ENCODE results near the gene PIGN. TPM values are rescaled to one million over a fixed set of nuclear protein-coding genes. Genes with fewer than 3 reads are reported as not detected.

The PIGN gene
- total and polyA plus RNA-seq, 4 donors = 10.9 to 47.0 (median 19.4) TPM

- WGBS (ENCODE audit: insufficient coverage) = 89% methylated on average over 2 of the region's 5 CpGs
- no peaks in the 10 kb centered on the region for H3K4me1 ChIP-seq (ENCODE audit: control insufficient read depth, insufficient read depth, low read length)
These were observed 156.5 kb downstream of the PIGN start for GRCh38 chr18:62030091-62030985.

GRCh38 chr18:62028715-62029114 is 158.1 kb downstream of the PIGN start:
- DNase-seq (ENCODE audit: low read depth in 4 of 6, low spot score in 6 of 6) = no peak
- H3K4me1 ChIP-seq (ENCODE audit: control insufficient read depth, insufficient read depth, low read length) = no peaks in the 10 kb centered on the region
- H3K27me3 ChIP-seq (ENCODE audit: control insufficient read depth, insufficient read depth, low read length) = no peaks in the 10 kb centered on the region
- H3K36me3 ChIP-seq (ENCODE audit: control insufficient read depth, insufficient read depth, low read length) = no peaks in the 10 kb centered on the region
- H3K9me3 ChIP-seq (ENCODE audit: control insufficient read depth, insufficient read depth, low read length) = no peaks in the 10 kb centered on the region
- 86% methylated on average over 1 of the region's 2 CpGs for WGBS (ENCODE audit: insufficient coverage)
- no peak overlapping the region for H3K4me3 ChIP-seq (ENCODE audit: low read depth, low read length)
- H3K27ac ChIP-seq (ENCODE audit: low read depth, low read length) = no peak overlapping the region

More at GRCh38 chr18:62030091-62030985, 156.5 kb downstream of the PIGN start:
- Histone ChIP-seq H3K27ac (ENCODE audit: low read depth, low read length) (no peak overlapping the region), H3K36me3 (ENCODE audit: control insufficient read depth, insufficient read depth, low read length) (no peaks in the 10 kb centered on the region), H3K27me3 (ENCODE audit: control insufficient read depth, insufficient read depth, low read length) (no peaks in the 10 kb centered on the region), H3K9me3 (ENCODE audit: control insufficient read depth, insufficient read depth, low read length) (no peaks in the 10 kb centered on the region), H3K4me3 (ENCODE audit: low read depth, low read length) (no peak overlapping the region)
- DNase-seq (ENCODE audit: low read depth in 4 of 6, low spot score in 6 of 6) = no peak

DNA sequence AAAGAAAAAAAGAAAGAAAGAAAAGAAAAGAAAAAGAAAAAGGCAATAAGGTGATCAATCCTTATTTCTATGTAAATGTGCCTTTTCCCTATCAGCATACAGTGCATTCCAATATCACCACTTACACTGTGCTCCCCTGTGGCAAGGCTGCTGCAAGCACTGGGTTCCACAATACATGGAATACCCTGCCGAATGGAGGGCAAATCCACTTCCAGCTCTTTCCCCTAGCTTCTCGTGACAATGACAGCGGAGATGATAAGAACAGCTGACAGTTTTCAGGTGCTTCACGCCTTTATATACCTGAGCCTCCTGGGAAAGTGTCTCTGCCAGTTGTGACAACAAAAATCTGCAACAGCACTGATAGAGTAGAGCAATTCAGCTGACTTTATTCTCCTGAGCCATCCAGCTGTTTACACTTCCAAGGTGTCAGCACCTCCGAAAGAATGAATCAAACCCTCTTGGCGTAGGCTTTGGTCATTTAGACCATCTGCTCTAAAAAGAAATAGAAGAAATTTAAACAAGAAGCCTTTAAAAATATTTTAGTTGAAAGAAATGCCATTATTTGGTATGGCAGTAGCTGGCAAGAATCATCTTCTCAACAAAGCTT is 158.8 kb downstream of the PIGN start:
- DNase-seq (ENCODE audit: low read depth in 4 of 6, low spot score in 6 of 6) = peak in 1 of 6 donors; percentile 25
- no peaks in the 10 kb centered on the region for H3K4me1 ChIP-seq (ENCODE audit: control insufficient read depth, insufficient read depth, low read length)
- H3K27me3 ChIP-seq (ENCODE audit: control insufficient read depth, insufficient read depth, low read length) = no peaks in the 10 kb centered on the region
- H3K4me3 ChIP-seq (ENCODE audit: low read depth, low read length) = no peak overlapping the region
- H3K36me3 ChIP-seq (ENCODE audit: control insufficient read depth, insufficient read depth, low read length) = no peaks in the 10 kb centered on the region
- WGBS (ENCODE audit: insufficient coverage) = 87% methylated on average over 3 of the region's 6 CpGs
- H3K27ac ChIP-seq (ENCODE audit: low read depth, low read length) = no peak overlapping the region
- H3K9me3 ChIP-seq (ENCODE audit: control insufficient read depth, insufficient read depth, low read length) = no peaks in the 10 kb centered on the region

- Histone ChIP-seq H3K4me1 (ENCODE audit: control insufficient read depth, insufficient read depth, low read length) (no peaks in the 10 kb centered on the region), H3K9me3 (ENCODE audit: control insufficient read depth, insufficient read depth, low read length) (no peaks in the 10 kb centered on the region), H3K27me3 (ENCODE audit: control insufficient read depth, insufficient read depth, low read length) (no peaks in the 10 kb centered on the region), H3K4me3 (ENCODE audit: low read depth, low read length) (no peak overlapping the region), H3K27ac (ENCODE audit: low read depth, low read length) (no peak overlapping the region), H3K36me3 (ENCODE audit: control insufficient read depth, insufficient read depth, low read length) (no peaks in the 10 kb centered on the region)
- DNase-seq (ENCODE audit: low read depth in 4 of 6, low spot score in 6 of 6) = no peak
- WGBS (ENCODE audit: insufficient coverage) = no CpG with 5 or more reads among the region's 6 CpGs
These were observed 160.3 kb downstream of the PIGN start for GRCh38 chr18:62026586-62026985.

DNA sequence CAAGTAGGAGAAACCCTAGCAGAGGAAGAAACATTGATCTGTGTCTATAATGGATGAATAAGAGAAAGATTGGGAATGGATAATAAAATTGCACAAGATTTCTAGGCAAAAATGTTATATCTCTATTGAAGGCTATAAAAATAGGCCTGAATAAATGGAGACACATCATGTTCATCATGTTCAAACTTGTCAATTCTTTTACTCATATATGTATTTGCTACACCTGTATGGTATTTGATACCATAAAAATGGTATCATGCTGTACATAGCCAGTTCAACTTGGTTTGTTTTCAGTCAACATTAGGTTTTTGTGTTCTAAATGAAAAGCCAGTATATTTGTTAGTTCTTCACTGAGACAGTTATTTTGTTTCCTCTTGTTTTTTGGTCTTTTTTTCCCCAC is 161.9 kb downstream of the PIGN start:
- Histone ChIP-seq H3K4me1 (ENCODE audit: control insufficient read depth, insufficient read depth, low read length) (no peaks in the 10 kb centered on the region), H3K27me3 (ENCODE audit: control insufficient read depth, insufficient read depth, low read length) (no peaks in the 10 kb centered on the region), H3K36me3 (ENCODE audit: control insufficient read depth, insufficient read depth, low read length) (no peaks in the 10 kb centered on the region), H3K9me3 (ENCODE audit: control insufficient read depth, insufficient read depth, low read length) (no peaks in the 10 kb centered on the region), H3K27ac (ENCODE audit: low read depth, low read length) (no peak overlapping the region), H3K4me3 (ENCODE audit: low read depth, low read length) (no peak overlapping the region)
- no peak for DNase-seq (ENCODE audit: low read depth in 4 of 6, low spot score in 6 of 6)

GRCh38 chr18:62023536-62023935 is 163.3 kb downstream of the PIGN start:
- Histone ChIP-seq H3K4me1 (ENCODE audit: control insufficient read depth, insufficient read depth, low read length) (no peaks in the 10 kb centered on the region), H3K27ac (ENCODE audit: low read depth, low read length) (no peak overlapping the region), H3K9me3 (ENCODE audit: control insufficient read depth, insufficient read depth, low read length) (no peaks in the 10 kb centered on the region), H3K27me3 (ENCODE audit: control insufficient read depth, insufficient read depth, low read length) (no peaks in the 10 kb centered on the region), H3K4me3 (ENCODE audit: low read depth, low read length) (no peak overlapping the region), H3K36me3 (ENCODE audit: control insufficient read depth, insufficient read depth, low read length) (no peaks in the 10 kb centered on the region)
- 60% methylated on average over 1 of the region's 1 CpG for WGBS (ENCODE audit: insufficient coverage)
- DNase-seq (ENCODE audit: low read depth in 4 of 6, low spot score in 6 of 6) = no peak

- 100% methylated on average over 1 of the region's 2 CpGs for WGBS (ENCODE audit: insufficient coverage)
- Histone ChIP-seq H3K4me3 (ENCODE audit: low read depth, low read length) (no peak overlapping the region), H3K27ac (ENCODE audit: low read depth, low read length) (no peak overlapping the region)
These were observed 168.2 kb downstream of the PIGN start for GRCh38 chr18:62018759-62019041.

GRCh38 chr18:62018034-62018758 is 168.7 kb downstream of the PIGN start:
- Histone ChIP-seq H3K4me3 (ENCODE audit: low read depth, low read length) (no peak overlapping the region), H3K4me1 (ENCODE audit: control insufficient read depth, insufficient read depth, low read length) (no peaks in the 10 kb centered on the region), H3K27me3 (ENCODE audit: control insufficient read depth, insufficient read depth, low read length) (no peaks in the 10 kb centered on the region), H3K27ac (ENCODE audit: low read depth, low read length) (peak overlapping the region; percentile 26), H3K9me3 (ENCODE audit: control insufficient read depth, insufficient read depth, low read length) (no peaks in the 10 kb centered on the region), H3K36me3 (ENCODE audit: control insufficient read depth, insufficient read depth, low read length) (no peaks in the 10 kb centered on the region)
- 79% methylated on average over 5 of the region's 9 CpGs for WGBS (ENCODE audit: insufficient coverage)
- DNase-seq (ENCODE audit: low read depth in 4 of 6, low spot score in 6 of 6) = peak in 2 of 6 donors; percentile 18 to 53

More at GRCh38 chr18:62018759-62019041, 168.2 kb downstream of the PIGN start:
- no peaks in the 10 kb centered on the region for H3K27me3 ChIP-seq (ENCODE audit: control insufficient read depth, insufficient read depth, low read length)
- no peaks in the 10 kb centered on the region for H3K9me3 ChIP-seq (ENCODE audit: control insufficient read depth, insufficient read depth, low read length)
- no peak for DNase-seq (ENCODE audit: low read depth in 4 of 6, low spot score in 6 of 6)
- H3K4me1 ChIP-seq (ENCODE audit: control insufficient read depth, insufficient read depth, low read length) = no peaks in the 10 kb centered on the region
- no peaks in the 10 kb centered on the region for H3K36me3 ChIP-seq (ENCODE audit: control insufficient read depth, insufficient read depth, low read length)

- Histone ChIP-seq H3K9me3 (ENCODE audit: control insufficient read depth, insufficient read depth, low read length) (no peaks in the 10 kb centered on the region), H3K27ac (ENCODE audit: low read depth, low read length) (peak overlapping the region; percentile 20), H3K27me3 (ENCODE audit: control insufficient read depth, insufficient read depth, low read length) (no peaks in the 10 kb centered on the region), H3K36me3 (ENCODE audit: control insufficient read depth, insufficient read depth, low read length) (no peaks in the 10 kb centered on the region), H3K4me3 (ENCODE audit: low read depth, low read length) (no peak overlapping the region), H3K4me1 (ENCODE audit: control insufficient read depth, insufficient read depth, low read length) (no peaks in the 10 kb centered on the region)
- 81% methylated on average over 4 of the region's 6 CpGs for WGBS (ENCODE audit: insufficient coverage)
- DNase-seq (ENCODE audit: low read depth in 4 of 6, low spot score in 6 of 6) = no peak
These were observed 169.2 kb downstream of the PIGN start for GRCh38 chr18:62017618-62018017.
